Loucy (cell line): ENCODE results near the gene LHFPL6.

ENCODE experiments used
- EZH2phosphoT487 ChIP-seq: fragments of 200-600 bp; IDR thresholded peaks from 2 replicates; pipeline ENCODE4 v1.6.1; 2018; ENCODE audit warnings: antibody characterized with exemption, mild to moderate bottlenecking, moderate library complexity, borderline replicate concordance
- TF ChIP-seq, protein P1 (sequence below): fragments of 200-600 bp; sonication (generic); conservative IDR thresholded peaks from 2 replicates; pipeline ENCODE4 v1.5.1; 2014; ENCODE audit warnings: mild to moderate bottlenecking, antibody characterized with exemption, low read length

DNA sequence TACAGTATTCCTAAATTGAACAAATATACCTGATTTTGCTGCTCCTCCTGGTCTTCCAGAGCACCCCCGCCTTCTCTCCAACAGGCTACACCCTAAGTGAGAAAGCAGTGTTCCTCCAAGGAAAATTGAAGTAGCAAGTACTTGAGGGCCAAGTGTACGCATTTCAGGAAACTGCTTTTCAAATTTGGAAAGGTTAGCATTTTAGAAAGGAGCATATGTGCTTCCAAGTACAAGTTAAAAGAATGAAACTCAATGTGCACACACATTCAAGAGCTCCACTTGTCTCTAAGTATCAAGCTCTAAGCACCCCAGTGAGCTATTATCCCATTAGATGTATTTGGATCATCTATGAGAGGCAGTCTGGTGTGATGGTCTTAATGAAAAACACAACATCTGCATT, 25.8 kb downstream of the LHFPL6 start:
- TF ChIP-seq, protein P1, sequence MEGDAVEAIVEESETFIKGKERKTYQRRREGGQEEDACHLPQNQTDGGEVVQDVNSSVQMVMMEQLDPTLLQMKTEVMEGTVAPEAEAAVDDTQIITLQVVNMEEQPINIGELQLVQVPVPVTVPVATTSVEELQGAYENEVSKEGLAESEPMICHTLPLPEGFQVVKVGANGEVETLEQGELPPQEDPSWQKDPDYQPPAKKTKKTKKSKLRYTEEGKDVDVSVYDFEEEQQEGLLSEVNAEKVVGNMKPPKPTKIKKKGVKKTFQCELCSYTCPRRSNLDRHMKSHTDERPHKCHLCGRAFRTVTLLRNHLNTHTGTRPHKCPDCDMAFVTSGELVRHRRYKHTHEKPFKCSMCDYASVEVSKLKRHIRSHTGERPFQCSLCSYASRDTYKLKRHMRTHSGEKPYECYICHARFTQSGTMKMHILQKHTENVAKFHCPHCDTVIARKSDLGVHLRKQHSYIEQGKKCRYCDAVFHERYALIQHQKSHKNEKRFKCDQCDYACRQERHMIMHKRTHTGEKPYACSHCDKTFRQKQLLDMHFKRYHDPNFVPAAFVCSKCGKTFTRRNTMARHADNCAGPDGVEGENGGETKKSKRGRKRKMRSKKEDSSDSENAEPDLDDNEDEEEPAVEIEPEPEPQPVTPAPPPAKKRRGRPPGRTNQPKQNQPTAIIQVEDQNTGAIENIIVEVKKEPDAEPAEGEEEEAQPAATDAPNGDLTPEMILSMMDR: no peak
- no peak for TF ChIP-seq EZH2phosphoT487
